Endodermal cell (in vitro differentiated cells): ENCODE results near the gene LRPAP1. TPM values are rescaled to one million over a fixed set of nuclear protein-coding genes. Genes with fewer than 3 reads are reported as not detected.
A peak's percentile ranks its signal among the peaks of the same experiment; 100 is the strongest.
"Not testable (repeated sequence)": the region's sequence is repeated elsewhere in the genome, so short reads cannot be mapped to it uniquely, and the experiment has no call there.

Source experiments
- DNase-seq: peaks from one replicate; pipeline ENCODE4 v3.0.0-alpha.2; 2017
- H3K27ac ChIP-seq: 2 replicates; pipeline ENCODE4 v1.5.1; 2013; ENCODE audit warnings: mild to moderate bottlenecking, low read depth, low read length, moderate library complexity
- H3K27me3 ChIP-seq: 2 replicates; pipeline ENCODE4 v1.6.1; 2013; ENCODE audit warnings: mild to moderate bottlenecking, low read length, moderate library complexity; ENCODE audit not compliant: insufficient read depth, control insufficient read depth, poor library complexity, severe bottlenecking
- H3K36me3 ChIP-seq: 2 replicates; pipeline ENCODE4 v1.7.0; 2013; ENCODE audit warnings: mild to moderate bottlenecking, low read length, moderate library complexity; ENCODE audit not compliant: control insufficient read depth, insufficient read depth
- H3K4me1 ChIP-seq: one replicate; pipeline ENCODE4 v1.7.0; 2013; ENCODE audit warnings: low read length; ENCODE audit not compliant: control insufficient read depth, insufficient read depth
- H3K4me3 ChIP-seq: 2 replicates; pipeline ENCODE4 v1.5.1; 2013; ENCODE audit warnings: mild to moderate bottlenecking, low read length, moderate library complexity
- H3K9ac ChIP-seq: 2 replicates; pipeline ENCODE4 v1.6.1; 2013; ENCODE audit warnings: mild to moderate bottlenecking, low read length, moderate library complexity; ENCODE audit not compliant: poor library complexity, severe bottlenecking; ENCODE audit errors: extremely low read depth
- H3K9me3 ChIP-seq: 2 replicates; pipeline ENCODE4 v1.6.1; 2013; ENCODE audit warnings: mild to moderate bottlenecking, low read length, moderate library complexity; ENCODE audit not compliant: control insufficient read depth
- H3K27ac Mint-ChIP-seq: 2 replicates; pipeline ENCODE4 v1.8.0; 2020; ENCODE audit warnings: mixed read lengths
- H3K27me3 Mint-ChIP-seq: 2 replicates; pipeline ENCODE4 v1.8.0; 2021; ENCODE audit warnings: mild to moderate bottlenecking, mixed read lengths; ENCODE audit not compliant: insufficient read depth
- H3K36me3 Mint-ChIP-seq: 2 replicates; pipeline ENCODE4 v1.8.0; 2020; ENCODE audit warnings: low read depth, mixed read lengths
- H3K4me1 Mint-ChIP-seq: 2 replicates; pipeline ENCODE4 v1.8.0; 2020; ENCODE audit warnings: mixed read lengths
- H3K4me3 Mint-ChIP-seq: 2 replicates; pipeline ENCODE4 v1.8.0; 2020; ENCODE audit warnings: mild to moderate bottlenecking, moderate library complexity, mixed read lengths
- H3K9me3 Mint-ChIP-seq: 2 replicates; pipeline ENCODE4 v1.8.0; 2020; ENCODE audit warnings: mild to moderate bottlenecking, mixed read lengths
- WGBS, 2 experiments: methylation state at CpG; one replicate each; pipeline versions ENCODE4 v1.1.5 to v1.1.7; 2013; ENCODE audit warnings: missing lambda C conversion rate in 2 of 2, mixed read lengths in 1 of 2; ENCODE audit not compliant: insufficient coverage in 1 of 2, insufficient read length in 1 of 2; 5-methylcytosine and 5-hydroxymethylcytosine counted together
- long read RNA-seq, 4 experiments: library from polyadenylated mRNA in 2 of 4; library from RNA in 1 of 4; library from capped mRNA in 1 of 4; stranded (forward) in 3 of 4; unstranded in 1 of 4; transcript quantifications; one replicate each; pipeline ENCODE4 v2.0.0, GENCODE V29; 2020 to 2021; ENCODE audit warnings: inconsistent platforms in 1 of 4
- polyA plus RNA-seq, 2 experiments: library from polyadenylated mRNA; stranded (reverse); fragments of 50-300 nt; gene quantifications; one replicate each; pipeline ENCODE4 v1.2.3, GENCODE V29; 2013
- total RNA-seq, 2 donors: library from RNA; stranded (reverse); fragmentation: NEBNext Ultra II Directional in 1 of 2; extraction: Animal tissue kit (Norgen Biotek cat#: 25700) in 1 of 2; gene quantifications; 2 replicates in 1 of 2; 3 replicates in 1 of 2; pipeline ENCODE4 v1.2.1, GENCODE V29; 2021
- TF ChIP-seq, protein P1 (sequence below): fragments of 200-600 bp; sonication (generic); conservative IDR thresholded peaks from 2 replicates; pipeline ENCODE4 v1.5.0; 2021; ENCODE audit warnings: antibody characterized with exemption, mild to moderate bottlenecking

LRPAP1 gene, protein sequence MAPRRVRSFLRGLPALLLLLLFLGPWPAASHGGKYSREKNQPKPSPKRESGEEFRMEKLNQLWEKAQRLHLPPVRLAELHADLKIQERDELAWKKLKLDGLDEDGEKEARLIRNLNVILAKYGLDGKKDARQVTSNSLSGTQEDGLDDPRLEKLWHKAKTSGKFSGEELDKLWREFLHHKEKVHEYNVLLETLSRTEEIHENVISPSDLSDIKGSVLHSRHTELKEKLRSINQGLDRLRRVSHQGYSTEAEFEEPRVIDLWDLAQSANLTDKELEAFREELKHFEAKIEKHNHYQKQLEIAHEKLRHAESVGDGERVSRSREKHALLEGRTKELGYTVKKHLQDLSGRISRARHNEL
- total RNA-seq: 100 to 1,000 TPM; 111 to 129 TPM
- polyA plus RNA-seq (2013, experiment 1 of 2): 89.0 TPM
- 75.9 TPM for polyA plus RNA-seq (2013, experiment 2 of 2)
- long read RNA-seq, experiment 1, full-length matches to known transcripts: 37 of 55 reads
- long read RNA-seq, experiment 1, partial matches to known transcripts: 13 of 55 reads
- long read RNA-seq, experiment 1, other reads (novel, unspliced or antisense): 5 of 55 reads
- long read RNA-seq, experiment 2, full-length matches to known transcripts: 275 of 288 reads
- long read RNA-seq, experiment 2, partial matches to known transcripts: 9 of 288 reads
- long read RNA-seq, experiment 2, other reads (novel, unspliced or antisense): 4 of 288 reads
- long read RNA-seq, experiment 3, full-length matches to known transcripts: 892 of 927 reads
- long read RNA-seq, experiment 3, partial matches to known transcripts: 7 of 927 reads
- long read RNA-seq, experiment 3, other reads (novel, unspliced or antisense): 28 of 927 reads
- long read RNA-seq, experiment 4, full-length matches to known transcripts: 214 of 230 reads
- long read RNA-seq, experiment 4, partial matches to known transcripts: 15 of 230 reads
- long read RNA-seq, experiment 4, other reads (novel, unspliced or antisense): 1 of 230 reads

DNA sequence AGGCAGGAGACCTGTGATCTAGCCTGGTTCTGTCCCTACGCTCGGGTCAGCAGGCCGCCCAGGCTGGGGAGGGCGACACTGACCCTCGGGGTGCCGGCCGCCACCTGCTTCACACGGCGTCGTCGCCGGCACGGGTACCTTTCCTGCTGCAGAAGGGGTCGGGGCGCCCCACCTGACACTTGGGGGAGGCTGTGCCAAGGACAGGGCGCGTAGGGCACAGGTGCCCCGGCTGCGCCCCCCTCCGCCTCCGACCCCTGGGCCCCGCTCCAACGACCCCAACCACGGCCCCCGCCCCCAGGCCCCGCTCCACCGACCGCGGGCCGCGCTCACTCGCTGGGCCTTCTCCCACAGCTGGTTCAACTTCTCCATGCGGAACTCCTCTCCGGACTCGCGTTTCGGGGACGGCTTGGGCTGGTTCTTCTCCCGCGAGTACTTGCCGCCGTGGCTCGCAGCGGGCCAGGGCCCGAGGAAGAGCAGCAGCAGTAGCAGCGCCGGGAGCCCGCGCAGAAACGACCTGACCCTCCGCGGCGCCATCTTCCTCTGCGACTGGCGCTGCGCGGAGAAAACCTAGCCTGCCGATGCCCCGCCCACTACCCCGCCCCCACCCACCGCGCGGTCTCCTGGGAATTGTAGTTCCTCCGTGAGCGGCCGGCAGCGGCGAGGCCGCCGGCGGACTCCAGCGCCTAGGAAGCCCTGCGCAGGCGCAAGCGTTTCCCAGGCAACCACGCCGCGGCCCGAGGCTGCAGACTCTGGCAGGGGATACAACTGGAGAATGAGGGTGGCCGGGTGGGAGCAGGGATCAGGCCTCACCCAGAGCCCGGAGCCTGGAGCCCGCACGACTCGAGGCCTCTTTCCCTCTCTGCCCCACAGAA is at the start of gene LRPAP1:
Gene LRPAP1, minus strand, starts transcription at position 544 of the 872 bp plus-strand sequence. Its CDS starts 10 bp downstream, at position 534.
- TF ChIP-seq, protein P1, sequence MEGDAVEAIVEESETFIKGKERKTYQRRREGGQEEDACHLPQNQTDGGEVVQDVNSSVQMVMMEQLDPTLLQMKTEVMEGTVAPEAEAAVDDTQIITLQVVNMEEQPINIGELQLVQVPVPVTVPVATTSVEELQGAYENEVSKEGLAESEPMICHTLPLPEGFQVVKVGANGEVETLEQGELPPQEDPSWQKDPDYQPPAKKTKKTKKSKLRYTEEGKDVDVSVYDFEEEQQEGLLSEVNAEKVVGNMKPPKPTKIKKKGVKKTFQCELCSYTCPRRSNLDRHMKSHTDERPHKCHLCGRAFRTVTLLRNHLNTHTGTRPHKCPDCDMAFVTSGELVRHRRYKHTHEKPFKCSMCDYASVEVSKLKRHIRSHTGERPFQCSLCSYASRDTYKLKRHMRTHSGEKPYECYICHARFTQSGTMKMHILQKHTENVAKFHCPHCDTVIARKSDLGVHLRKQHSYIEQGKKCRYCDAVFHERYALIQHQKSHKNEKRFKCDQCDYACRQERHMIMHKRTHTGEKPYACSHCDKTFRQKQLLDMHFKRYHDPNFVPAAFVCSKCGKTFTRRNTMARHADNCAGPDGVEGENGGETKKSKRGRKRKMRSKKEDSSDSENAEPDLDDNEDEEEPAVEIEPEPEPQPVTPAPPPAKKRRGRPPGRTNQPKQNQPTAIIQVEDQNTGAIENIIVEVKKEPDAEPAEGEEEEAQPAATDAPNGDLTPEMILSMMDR: no peak
- peak within 1 kb of the TSS; percentile 93 for H3K4me3 ChIP-seq
- DNase-seq: peak; percentile 98
- peak within 1 kb of the TSS; percentile 49 for H3K27ac ChIP-seq
- H3K4me1 ChIP-seq: peaks cover 2% of the 10 kb centered on the region
- no peaks in the 10 kb centered on the region for H3K9me3 ChIP-seq
- Mint-ChIP-seq H3K27me3 (peaks cover 35% of the 10 kb centered on the region), H3K4me3 (peak within 1 kb of the TSS; percentile 95), H3K27ac (peak within 1 kb of the TSS; percentile 98), H3K36me3 (peaks cover 19% of the 10 kb centered on the region), H3K4me1 (peaks cover 19% of the 10 kb centered on the region), H3K9me3 (peaks cover 8% of the 10 kb centered on the region)
- WGBS, 2 experiments: 0% methylated on average over 14 to 84 of the region's 84 CpGs
- H3K27me3 ChIP-seq: peaks cover 15% of the 10 kb centered on the region
- H3K36me3 ChIP-seq: peaks cover 14% of the 10 kb centered on the region
- peak within 1 kb of the TSS; percentile 75 for H3K9ac ChIP-seq

DNA sequence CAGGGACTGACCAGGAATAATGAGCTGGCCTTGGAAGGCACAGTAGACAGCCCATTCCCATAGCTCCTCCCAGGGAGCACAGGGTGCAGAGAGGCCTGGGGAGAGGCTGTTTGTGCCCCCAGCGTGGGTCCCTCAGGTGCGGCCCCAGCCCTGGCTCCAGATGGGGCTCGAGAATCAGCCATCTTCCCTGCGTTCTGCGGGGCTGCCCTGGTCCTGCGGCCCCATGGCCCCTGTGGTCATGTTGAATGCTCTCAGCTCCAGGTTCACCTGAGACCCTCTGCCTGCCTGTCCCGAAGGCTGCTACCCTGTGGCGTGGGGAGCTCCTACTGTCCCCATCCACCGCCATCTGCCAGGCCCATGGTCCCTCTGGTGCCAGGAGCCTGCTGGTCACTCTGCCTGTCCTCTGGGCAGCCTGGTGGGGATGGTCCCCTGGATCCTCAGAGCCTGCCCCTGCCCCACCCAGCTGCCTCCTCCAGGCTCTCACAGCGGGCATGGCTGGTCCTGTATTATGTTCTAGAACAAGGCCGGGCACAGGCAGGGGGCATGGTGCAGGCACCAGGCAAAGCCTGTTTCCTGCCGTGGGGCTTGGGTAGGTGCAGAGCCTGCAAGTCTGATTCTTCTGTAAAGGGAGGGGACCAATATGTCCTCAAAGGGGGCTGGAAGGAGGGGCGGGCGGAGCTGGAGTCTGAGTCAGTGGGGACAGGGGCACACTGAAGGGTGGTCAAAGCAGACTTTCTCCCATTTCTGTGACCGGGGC is 49.3 kb upstream of the LRPAP1 start:
- H3K4me1 ChIP-seq, H3K4me1 Mint-ChIP-seq, H3K36me3 Mint-ChIP-seq, H3K27ac Mint-ChIP-seq, DNase-seq, H3K4me3 ChIP-seq, H3K9me3 Mint-ChIP-seq, H3K36me3 ChIP-seq, H3K27ac ChIP-seq, H3K4me3 Mint-ChIP-seq, H3K9me3 ChIP-seq, H3K27me3 Mint-ChIP-seq, H3K27me3 ChIP-seq, H3K9ac ChIP-seq: not testable (repeated sequence)
- 79 to 93% methylated on average over 2 to 14 of the region's 15 CpGs for WGBS, 2 experiments

DNA sequence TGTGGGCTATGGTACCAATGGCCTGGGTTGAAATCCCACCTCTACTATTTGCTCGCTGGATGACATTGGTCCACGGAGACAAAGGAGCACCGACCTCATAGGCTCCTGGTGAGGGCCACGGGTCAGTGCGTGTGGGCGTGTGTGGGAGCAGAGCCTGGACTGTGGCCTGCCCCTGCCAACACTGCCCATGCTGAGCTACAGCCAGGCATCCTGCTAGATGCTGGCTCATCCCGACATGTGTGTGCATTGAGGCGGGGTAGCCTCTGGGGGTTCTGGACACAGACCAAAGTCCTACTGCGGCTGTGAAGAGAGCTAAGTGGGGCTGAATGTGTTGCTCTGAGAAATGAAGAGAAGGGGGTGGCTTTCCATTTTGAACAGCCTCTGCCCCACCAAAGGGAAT is 48.6 kb upstream of the LRPAP1 start:
- H3K36me3 Mint-ChIP-seq, H3K4me3 ChIP-seq, H3K4me1 Mint-ChIP-seq, H3K9me3 ChIP-seq, H3K4me3 Mint-ChIP-seq, H3K27ac ChIP-seq, H3K27me3 ChIP-seq, H3K9ac ChIP-seq, H3K9me3 Mint-ChIP-seq, H3K27me3 Mint-ChIP-seq, H3K4me1 ChIP-seq, H3K27ac Mint-ChIP-seq, DNase-seq, H3K36me3 ChIP-seq: not testable (repeated sequence)
- WGBS, 2 experiments: 40 to 90% methylated on average over 1 to 9 of the region's 9 CpGs

DNA sequence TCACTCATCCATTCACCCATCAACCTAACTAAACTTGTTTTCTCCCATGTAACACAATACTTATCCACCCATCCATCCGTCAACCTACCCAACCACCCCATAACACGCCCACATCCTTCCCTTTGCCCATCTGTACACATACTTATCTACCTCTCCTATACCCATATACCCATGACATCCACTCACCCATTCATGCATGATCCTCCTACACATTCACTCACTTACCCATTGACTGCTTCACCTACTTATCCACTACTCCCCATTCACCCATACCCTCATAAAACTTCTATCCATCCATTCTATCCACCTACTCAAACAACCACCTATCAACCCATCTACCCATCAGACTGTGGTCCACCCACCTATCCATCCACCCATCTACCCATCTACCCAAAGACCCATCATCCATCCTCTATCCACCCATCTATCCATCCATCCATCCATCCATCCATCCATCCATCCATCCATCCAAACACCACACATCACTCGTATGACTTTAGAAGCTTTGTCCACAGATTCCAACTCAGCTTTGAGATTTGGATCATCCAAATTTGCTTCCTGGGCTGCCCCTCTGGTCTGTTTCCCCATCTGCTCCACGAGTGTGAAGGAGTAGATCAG is 46.4 kb upstream of the LRPAP1 start:
- not testable (repeated sequence) for H3K36me3 Mint-ChIP-seq, H3K4me3 ChIP-seq, H3K4me1 ChIP-seq, H3K27me3 ChIP-seq, H3K4me3 Mint-ChIP-seq, H3K9me3 Mint-ChIP-seq, H3K4me1 Mint-ChIP-seq, H3K36me3 ChIP-seq, H3K9ac ChIP-seq, DNase-seq, H3K9me3 ChIP-seq, H3K27ac ChIP-seq, H3K27ac Mint-ChIP-seq, H3K27me3 Mint-ChIP-seq
- WGBS, 2 experiments: 76 to 85% methylated on average over 2 to 3 of the region's 4 CpGs

DNA sequence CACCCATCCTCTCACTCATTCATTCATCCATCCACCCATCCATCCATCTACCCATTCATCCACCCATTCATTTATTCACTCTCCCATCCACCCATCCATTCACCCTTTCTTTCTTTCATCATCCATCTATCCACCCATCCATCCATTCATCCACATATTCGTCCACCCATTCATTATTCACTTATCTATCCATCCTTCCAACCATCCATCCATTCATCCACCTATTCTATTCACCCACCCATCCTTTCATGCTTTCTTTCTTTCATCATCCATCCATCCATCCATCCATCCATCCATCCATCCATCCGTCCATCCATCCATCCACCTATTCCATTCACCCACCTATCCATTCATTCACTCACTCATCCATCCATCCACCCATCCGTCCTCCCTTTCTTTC is 45.8 kb upstream of the LRPAP1 start:
- not testable (repeated sequence) for H3K27ac ChIP-seq, H3K9me3 Mint-ChIP-seq, H3K4me1 ChIP-seq, H3K4me3 ChIP-seq, H3K9me3 ChIP-seq, H3K9ac ChIP-seq, H3K27me3 ChIP-seq, H3K27me3 Mint-ChIP-seq, H3K36me3 ChIP-seq, H3K4me3 Mint-ChIP-seq, H3K36me3 Mint-ChIP-seq, DNase-seq, H3K27ac Mint-ChIP-seq, H3K4me1 Mint-ChIP-seq
- 80 to 87% methylated on average over 3 of the region's 3 CpGs for WGBS, 2 experiments
